ENCODE data around the gene LINS1.

DNA sequence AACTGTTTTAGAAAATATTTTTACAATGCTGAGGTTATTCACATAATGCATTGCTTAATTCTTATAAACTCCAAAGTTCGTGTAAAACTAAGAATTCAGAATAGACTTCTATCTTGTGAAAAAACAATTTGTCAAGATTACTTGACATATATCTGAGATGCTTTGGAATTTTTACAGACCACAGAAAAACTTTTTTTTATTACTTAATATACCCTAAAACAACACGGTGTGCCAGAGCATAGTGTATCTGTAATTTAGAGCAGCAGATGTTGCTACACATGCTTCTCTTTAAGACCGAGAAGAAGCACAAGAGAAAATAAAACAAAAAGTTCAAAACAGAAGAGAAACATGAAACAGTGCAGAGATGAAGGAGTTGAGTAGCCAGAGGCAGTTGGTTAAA, 26.8 kb upstream of the LINS1 start:
- TF ChIP-seq, protein P1, sequence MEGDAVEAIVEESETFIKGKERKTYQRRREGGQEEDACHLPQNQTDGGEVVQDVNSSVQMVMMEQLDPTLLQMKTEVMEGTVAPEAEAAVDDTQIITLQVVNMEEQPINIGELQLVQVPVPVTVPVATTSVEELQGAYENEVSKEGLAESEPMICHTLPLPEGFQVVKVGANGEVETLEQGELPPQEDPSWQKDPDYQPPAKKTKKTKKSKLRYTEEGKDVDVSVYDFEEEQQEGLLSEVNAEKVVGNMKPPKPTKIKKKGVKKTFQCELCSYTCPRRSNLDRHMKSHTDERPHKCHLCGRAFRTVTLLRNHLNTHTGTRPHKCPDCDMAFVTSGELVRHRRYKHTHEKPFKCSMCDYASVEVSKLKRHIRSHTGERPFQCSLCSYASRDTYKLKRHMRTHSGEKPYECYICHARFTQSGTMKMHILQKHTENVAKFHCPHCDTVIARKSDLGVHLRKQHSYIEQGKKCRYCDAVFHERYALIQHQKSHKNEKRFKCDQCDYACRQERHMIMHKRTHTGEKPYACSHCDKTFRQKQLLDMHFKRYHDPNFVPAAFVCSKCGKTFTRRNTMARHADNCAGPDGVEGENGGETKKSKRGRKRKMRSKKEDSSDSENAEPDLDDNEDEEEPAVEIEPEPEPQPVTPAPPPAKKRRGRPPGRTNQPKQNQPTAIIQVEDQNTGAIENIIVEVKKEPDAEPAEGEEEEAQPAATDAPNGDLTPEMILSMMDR (IDR thresholded peaks at IDR 0.05) = no peak
- TF ChIP-seq POLR2A (IDR thresholded peaks at IDR 0.05) = no peak
